Measurements from ENCODE around the gene PBX2.

DNA sequence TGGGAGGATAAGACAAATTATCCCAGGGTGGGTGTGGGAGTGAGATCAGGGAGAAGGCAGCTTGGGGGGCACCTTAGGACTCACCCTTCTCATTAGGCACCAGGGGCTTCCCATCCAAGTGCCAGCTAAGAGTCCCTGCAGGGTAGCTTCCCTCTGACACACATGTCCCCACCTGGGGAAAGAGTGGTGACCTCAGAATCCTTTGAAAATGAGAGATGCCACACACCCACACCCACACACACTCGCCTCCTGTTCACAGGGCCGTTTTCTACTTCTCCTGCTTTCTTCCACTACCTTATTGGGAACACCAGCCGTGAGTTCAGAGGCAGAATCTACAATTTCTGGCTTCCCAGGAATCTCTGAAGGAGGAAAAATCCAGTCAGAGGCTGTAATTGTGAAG, 7.0 kb downstream of the PBX2 start:
- TF ChIP-seq, protein P1, sequence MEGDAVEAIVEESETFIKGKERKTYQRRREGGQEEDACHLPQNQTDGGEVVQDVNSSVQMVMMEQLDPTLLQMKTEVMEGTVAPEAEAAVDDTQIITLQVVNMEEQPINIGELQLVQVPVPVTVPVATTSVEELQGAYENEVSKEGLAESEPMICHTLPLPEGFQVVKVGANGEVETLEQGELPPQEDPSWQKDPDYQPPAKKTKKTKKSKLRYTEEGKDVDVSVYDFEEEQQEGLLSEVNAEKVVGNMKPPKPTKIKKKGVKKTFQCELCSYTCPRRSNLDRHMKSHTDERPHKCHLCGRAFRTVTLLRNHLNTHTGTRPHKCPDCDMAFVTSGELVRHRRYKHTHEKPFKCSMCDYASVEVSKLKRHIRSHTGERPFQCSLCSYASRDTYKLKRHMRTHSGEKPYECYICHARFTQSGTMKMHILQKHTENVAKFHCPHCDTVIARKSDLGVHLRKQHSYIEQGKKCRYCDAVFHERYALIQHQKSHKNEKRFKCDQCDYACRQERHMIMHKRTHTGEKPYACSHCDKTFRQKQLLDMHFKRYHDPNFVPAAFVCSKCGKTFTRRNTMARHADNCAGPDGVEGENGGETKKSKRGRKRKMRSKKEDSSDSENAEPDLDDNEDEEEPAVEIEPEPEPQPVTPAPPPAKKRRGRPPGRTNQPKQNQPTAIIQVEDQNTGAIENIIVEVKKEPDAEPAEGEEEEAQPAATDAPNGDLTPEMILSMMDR (conservative IDR thresholded peaks at IDR 0.05), result no peak
- no peak for TF ChIP-seq ZFX (IDR thresholded peaks at IDR 0.05)
